Activated T-cell treated with anti-CD3 and anti-CD28 coated beads, Interleukin-2, amount 50 U/mL, for 48 hours (primary cell): Measurements from ENCODE around the gene SIX4.

Experiments used
- DNase-seq, 2 experiments: peaks; one replicate each; pipeline ENCODE4 v3.0.0-alpha.2; 2020

The SIX4 gene

DNA sequence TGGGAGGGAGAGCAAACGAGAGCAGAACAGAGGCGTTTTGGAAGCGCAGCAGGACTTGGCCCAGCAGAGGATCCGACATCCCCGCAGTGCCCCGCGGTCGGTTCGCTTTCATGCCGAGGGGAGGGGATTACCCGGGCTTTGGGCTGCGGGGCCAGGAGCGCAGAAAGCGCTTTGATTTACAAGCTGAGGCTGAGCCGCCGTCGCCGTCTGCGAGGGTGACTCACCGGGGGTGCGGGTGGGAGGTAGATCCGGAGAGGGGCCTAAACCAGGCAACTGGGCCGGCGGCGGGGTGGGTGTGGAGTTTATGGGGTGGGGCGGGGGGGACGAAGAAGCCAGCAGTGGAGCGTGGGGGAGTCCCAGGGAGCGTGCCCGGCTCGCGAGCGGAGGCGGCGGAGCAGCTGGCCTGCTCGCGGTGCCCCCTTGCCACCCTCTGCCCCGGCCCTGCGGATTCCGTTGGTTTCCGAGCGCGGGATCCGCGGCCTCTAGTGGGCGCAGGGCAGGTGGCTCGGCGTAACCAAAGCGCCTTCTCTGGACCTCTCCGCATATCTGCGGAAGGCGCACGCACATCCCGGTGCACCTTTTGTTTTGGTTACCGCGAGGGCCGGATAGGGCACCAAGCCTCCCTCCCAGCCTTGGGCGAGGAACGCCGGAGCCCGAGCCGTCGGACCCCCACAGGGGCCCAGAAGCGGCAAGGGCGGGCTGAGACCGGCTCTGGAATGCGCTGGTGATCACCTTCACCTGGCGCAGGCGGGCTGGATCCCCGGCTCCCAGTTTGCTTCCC is 2.6 kb downstream of the SIX4 start:
- DNase-seq = peak; percentile 59 to 68

DNA sequence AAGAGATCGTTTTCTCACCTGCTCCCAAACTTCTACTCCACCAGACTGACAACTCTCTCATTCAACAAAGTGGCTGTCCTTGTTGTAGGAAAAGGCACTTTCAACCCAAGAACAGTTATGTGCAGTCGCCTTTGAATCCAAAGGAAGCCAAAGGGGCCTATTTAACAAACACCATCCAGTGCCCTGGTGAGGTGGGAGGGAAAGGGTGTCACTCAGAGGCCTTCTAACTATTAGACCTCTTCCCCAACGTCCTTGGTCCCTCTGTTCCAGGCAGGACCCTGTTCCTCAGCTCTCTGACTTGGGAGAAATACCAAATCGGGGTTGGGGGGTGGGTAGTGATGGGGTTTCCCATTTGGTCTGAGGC is 3.2 kb downstream of the SIX4 start:
- DNase-seq = no peak

DNA sequence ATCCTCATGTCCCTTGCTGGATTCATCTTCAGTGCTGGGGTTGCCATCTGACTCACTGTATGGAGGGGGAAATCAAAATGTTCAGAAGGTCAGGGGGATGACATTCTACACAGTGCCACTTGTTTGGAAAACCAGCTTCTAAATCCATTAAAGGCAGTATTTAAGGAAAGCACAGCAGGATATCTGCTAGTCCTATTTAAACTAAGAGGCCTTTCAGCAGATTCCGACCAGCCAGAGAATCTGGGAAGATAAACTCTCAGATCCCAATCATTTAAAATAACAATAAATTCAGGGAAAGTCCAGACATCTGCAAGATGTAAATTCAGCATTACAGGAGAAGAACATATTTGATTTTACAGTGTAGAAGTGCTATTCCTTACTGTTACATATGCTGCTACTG is 3.8 kb downstream of the SIX4 start:
- DNase-seq = no peak

DNA sequence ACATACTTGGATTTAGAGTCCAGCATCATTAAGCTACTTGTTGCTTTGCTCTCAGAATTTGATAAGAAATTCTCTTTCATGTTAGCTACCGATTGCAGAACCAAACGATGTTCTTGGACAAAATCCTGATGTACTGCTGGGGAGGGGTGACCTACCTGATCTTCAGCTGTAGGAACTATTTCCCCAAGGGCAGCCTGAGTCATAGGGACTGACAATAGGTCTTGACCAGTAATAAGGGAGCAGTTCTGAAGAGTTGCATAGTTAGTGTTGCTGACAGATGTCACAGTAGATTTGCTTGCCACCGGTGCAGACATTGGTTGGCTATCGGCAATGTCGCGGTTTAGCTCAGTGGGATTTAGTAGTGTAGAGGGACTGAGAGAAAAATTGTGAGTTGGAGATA is 10.6 kb downstream of the SIX4 start:
- DNase-seq = no peak

GRCh38 chr14:60710494-60710893 is 13.7 kb downstream of the SIX4 start:
- no peak for DNase-seq

GRCh38 chr14:60707858-60708257 is 16.3 kb downstream of the SIX4 start:
- DNase-seq = no peak

DNA sequence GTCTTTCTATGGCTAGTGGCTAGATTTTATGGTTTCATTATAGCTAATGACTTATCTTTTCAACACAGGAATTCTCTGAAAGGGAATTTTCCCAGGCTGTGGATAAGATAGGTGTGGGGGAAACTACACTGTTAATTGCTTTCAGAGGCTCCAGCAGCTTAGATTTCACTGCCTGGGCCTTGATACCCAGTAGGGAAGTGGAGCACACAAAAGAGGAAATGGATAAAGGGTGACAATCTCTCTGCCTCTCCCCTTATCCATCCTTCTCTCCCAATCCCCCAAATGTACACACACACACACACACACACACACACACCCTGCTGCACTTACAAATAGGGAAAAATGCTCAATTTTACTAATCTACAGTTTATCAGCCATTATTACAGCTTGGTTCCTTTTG is 19.1 kb downstream of the SIX4 start:
- DNase-seq = no peak

- no peak for DNase-seq
Observed at GRCh38 chr14:60700598-60700997, 23.6 kb downstream of the SIX4 start.

- DNase-seq = no peak
Observed at GRCh38 chr14:60695327-60695726, 28.8 kb downstream of the SIX4 start.

DNA sequence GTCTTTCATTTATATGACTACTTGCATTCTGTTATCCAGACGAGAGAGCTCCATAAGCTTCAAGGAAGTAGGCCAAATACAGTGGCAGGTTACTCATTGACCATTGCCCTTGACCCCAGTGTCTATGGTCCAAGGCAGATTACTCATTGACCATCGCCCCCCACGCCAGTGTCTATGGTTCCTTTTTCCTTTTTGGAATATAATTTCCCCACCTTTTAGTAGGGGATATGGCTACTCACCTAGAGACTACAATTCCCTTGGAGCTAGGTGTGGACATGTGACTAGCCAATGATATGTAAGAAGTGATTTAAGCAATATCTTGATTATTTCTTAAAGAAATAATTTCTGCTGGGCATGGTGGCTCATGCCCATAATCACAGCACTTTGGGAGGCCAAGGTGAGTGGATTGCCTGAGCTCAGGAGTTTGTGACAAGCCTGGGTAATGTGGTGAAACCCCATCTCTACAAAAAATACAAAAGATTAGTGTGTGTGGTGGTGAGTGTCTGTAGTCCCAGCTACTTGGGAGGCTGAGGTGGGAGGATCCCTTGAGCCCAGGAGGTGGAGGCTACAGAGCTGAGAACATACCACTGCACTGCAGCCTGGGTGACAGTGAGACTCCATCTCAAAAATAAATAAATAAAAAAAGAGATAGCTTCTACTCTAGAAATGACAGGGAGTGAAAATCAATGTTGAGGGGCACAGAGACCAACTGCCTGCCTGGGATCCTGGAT is 32.6 kb downstream of the SIX4 start:
- DNase-seq = no peak

GRCh38 chr14:60686865-60687264 is 37.3 kb downstream of the SIX4 start:
- no peak for DNase-seq

- no peak for DNase-seq
Observed at GRCh38 chr14:60684203-60684602, 39.9 kb downstream of the SIX4 start.

GRCh38 chr14:60681271-60681670 is 42.9 kb downstream of the SIX4 start:
- DNase-seq = no peak

DNA sequence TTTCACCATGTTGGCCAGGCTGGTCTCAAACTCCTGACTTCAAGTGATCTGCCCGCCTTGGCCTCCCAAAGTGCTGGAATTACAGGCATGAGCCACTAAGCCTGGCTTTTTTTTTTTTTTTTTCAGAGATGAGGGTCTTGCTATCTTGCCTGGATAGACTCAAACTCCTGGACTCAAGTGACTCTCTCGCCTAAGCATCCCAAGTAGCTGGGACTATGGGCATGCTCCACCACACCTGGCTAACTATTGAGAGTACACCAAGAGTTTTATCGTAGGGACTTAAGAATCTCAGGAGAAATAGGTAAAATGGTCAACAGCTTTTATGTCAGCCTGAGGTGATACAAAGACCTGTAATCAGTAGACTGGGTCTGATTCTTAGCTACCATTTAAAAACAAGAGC is 43.6 kb downstream of the SIX4 start:
- no peak for DNase-seq

DNA sequence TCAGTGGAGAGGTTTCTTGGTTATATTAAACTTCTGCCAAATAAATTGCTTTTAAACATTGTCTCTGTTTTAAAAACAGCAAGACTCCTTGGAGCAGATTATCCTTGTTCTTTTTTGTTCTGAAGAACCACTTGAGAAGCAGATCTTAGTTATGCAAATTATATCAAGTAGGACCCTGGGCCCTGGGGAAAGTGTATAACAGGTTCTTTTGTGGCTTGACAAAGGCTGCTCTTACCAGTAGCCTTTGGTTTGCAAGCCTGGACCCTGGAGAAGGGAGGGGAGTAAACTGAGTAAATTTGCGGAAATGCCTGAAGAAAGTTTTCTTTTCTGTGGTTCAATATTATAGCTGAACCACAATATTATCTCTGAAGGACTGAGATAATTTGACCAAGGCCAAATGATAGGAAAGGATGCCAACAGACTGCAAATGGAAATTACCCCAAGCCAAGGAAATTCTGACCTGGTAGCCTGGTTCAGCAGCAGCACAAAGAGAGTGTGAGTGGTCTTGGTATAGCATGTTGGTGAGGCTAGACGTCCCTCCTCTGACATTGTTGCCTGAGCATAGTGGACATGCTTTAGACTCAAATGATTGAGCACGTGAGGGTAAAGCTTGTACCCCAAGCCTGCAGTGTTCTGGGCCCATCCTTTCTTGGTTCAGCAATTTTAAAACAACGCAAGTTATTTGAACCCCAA is 44.4 kb downstream of the SIX4 start:
- no peak for DNase-seq

DNA sequence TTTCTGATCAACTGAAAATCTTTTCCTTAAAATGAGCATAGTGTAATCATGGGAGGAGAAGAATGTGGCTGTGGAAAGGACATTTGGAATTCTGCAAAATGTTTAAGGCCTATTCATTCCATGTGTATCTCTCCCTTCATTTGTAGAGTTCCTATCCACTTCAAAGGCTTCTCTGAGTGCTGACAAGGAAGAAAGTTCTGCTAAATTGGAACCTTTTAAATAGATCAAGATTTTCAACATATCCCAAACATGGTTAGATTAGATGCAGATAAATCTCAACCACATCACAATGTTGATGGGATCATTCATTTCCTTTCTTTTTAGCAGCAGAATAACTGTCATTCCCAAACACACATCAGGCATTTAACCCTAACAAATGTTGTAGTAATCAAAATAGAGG is 46.5 kb downstream of the SIX4 start:
- no peak for DNase-seq

DNA sequence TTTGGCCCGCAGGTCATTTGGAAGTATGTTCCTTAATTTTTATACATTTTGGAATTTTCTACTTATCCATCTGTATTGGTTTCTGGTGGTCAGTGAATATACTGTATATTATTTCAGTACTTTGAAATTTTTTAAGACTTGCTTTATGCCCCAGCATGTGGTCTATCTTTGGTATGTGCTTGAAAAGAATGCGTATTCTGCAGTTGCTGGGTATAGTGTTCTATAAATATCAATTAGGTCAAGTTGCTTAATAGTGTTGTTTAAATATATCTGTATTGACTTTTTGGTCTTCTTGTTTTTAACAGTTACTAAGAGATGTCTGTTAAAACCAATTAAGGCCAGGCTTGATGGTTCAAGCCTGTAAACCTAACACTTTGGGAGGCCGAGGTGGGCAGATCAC is 53.2 kb downstream of the SIX4 start:
- no peak for DNase-seq

- no peak for DNase-seq
Observed at GRCh38 chr14:60668431-60669112, 55.6 kb downstream of the SIX4 start.

DNA sequence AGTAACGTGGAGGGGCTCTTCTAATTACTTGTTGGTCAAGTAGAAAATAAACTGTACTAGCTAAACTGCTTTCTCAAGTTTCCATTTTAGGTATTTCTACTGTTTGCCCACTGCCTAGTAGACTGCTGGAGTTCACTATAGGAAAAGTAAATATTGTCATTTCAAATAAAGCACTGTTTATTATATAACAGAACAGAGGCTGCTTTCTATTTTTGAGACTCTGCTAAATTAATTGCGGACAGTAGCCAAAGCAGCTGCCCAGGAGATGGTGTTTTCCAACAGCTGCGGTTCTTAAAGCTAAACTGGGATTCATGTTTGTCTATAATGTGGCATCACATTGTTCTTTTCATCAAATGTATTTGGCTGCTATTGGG is 59.0 kb downstream of the SIX4 start:
- DNase-seq = no peak

DNA sequence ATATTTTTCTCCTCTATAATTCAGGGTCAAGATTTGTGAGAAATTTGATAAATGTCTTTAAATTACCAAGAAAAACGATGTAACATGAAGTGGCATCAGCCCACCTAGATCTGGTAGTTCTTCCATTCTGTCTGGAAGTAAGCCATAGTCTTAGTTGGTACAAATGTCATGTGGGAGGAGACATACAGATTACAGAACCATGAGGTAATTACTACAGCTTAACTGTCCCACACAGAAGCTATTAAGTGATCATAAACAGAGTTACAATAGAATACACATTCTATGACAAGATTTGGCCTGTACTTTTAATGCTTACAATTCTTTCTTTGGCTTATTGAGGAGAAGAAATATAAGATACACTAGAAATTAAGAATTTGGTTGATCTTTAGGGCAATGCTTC is 61.2 kb downstream of the SIX4 start:
- no peak for DNase-seq

- DNase-seq = no peak
Observed at GRCh38 chr14:60661721-60662120, 62.4 kb downstream of the SIX4 start.
